Stimulated activated CD4-positive, alpha-beta T cell treated with anti-CD3 and anti-CD28 coated beads, Interleukin-15, amount 100 ng/mL, for 48 hours (primary cell): ENCODE data around the gene MED23.

Experiments used
- DNase-seq, 2 donors: peaks; one replicate each; pipeline ENCODE4 v3.0.0-alpha.2; 2020; ENCODE audit warnings: low read depth in 2 of 2

Gene MED23

DNA sequence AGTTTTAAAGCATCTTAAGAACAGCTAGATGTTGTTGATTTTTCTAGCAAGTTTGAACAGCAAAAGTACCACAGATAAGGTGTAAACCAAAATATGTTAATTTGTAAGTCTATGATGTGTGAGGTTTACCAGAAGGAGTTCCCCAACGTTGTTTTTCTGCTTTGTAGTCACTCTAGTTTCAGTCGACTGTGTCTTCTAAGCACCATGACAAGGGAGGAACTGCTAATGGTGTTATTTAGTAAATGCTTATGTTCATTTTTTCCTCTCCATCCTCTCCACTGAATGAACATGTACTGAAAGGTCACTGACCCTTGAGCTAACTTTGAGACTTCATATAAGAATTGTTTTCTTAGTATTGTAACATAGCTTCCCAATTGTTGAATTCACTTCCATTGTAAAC, 12.1 kb upstream of the MED23 start:
- no peak for DNase-seq

DNA sequence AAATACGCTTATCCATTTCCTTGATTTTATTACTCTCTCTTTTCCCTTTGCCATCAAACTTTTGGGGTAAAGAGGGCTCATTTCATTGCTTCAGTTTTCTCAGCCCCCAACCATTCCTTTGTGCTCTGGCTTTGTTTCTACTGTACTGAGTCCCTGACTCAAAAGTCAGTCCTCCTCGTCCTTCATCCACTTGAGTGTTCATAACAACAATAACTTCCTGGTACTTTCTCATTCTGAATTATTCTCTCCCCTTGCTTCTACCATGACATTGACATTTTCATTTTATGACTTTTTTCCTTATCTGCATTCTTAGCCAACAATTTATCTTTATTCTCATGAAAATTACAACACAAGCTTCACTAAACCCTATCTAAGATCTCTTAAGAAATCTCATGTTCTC, 10.0 kb upstream of the MED23 start:
- no peak for DNase-seq

DNA sequence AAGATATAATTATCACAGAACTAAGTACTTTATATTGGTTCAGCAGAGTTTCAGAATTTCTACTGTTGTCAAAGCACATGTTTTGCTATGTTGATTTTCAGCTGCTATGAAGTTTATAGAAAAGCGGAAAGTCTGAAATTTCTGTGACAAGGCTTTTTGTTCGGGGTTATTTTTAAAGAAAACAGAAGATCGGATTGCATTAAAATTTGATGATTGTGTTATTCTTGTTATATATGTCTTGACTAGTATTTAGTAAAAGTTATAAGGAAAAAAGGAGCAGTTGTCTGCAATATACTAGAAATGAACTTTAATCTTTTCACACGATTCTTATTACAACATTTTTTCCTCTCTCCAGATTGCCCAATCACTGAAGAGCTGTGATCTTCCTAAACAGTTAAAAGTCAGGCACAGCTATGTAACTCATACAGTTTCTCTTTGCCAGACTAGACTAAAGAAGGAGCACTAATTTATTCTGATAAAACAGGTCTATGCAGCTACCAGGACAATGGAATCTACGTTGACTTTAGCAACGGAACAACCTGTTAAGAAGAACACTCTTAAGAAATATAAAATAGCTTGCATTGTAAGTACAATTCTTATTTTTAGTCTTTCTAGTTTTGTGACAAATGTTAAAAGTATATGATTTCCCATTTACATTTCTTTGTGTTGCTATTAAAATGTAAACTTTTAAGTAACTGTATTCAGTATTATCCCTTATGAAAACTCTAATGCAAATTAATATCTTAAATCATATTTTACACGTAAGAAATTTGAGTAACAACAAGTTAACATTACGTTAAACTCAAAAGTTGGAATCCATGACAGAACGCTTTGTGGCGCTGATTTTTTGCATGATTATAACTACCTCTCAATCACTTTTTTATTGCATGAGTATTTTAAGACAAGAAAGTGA, 9.1 kb upstream of the MED23 start, which contains the start of gene ENPP3:
TSS of gene ENPP3 (plus strand) at position 423 of the 913 bp plus-strand sequence. CDS start at position 506, 83 bp downstream.
- no peak for DNase-seq

DNA sequence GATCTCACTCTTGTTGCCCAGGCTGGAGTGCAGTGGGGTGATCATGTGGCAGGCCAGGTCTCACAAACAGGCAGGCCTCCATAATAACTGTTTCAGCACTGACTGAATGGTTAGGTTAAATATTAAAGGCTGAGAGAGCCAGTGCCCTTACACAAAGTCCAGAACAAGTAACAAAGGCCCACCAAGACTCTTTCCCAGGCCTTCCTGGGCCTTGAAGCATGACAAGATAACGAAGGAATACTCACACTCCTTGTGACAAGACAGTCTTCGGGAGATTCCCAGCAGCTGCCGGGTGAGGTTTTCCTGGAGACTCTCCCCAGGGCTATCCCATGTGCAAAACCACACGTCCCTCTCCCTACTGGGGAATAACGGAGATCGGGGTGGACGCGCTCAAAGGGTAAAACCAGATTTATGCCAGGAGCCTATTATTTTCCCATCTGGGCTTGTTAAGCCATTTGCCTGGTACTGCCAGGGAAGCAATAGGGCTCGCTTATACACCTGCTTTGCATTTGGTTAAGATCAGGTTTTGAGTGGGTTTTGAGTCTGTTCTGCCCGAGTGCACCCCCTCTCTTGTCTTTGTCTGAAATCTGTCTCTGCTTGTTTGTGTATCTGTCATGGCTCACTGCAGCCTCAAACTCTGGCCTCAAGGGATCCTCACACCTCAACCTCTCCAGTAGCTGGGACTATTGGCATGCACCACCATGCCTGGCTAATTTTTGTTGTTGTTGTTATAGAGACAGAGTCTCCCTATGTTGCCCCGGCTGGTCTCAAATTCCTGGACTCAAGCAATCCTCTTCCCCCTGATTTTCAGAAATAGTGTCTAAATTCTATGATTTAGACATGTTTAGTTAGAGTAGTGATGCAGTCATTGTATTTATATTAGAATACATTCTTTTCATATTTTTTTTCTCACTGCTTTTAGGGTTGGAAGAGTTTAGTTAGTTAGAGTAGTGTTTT, 7.6 kb upstream of the MED23 start:
- no peak for DNase-seq

DNA sequence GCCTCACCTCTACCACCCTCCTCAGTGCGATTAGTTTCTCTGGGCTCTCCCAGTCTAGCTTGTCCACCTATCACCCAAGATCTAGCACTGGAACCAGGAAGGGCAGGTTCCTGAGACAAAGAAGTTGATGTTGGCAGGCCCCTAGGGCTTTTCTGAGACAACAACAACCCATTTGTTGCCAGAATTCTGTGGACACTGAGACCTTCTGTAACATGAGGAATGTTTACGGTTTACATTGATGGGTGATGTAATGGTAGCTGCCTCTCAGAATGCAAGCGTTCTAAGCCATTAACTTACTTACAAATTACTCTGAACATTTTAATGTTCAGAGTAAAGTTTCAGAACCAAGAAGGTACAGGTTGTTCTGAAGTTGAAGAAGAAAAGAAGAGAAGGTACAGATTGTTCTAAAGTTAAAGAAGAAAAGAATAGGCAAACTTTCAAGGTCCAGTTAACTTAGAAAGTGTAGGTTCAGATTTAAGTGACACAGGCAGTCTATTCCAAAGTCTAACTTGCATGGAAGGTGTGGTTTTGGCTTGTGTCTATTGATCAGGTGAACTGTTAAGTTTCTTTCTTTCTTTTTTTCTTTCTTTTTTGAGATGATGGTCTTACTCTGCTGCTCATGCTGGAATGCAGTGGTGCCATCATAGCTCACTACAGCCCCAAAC, 3.7 kb upstream of the MED23 start:
- no peak for DNase-seq

DNA sequence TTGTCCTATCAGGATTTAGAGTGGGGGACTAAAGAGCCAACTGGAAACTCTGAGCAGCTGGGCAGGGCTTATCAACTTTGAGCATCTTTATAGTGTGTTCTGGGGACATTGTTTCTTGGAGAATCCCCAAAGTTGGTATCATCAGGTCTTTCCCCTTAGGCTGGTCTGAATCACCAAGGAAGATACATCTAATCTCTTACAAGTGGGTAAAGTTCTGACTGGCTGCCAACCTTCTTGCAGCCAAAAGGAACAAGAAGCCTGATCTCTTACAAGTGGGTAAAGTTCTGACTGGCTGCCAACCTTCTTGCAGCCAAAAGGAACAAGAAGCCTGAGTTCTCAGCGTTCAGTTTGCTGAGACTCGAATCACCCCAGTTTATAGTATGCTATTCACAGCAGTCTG, 1.6 kb upstream of the MED23 start:
- no peak for DNase-seq

DNA sequence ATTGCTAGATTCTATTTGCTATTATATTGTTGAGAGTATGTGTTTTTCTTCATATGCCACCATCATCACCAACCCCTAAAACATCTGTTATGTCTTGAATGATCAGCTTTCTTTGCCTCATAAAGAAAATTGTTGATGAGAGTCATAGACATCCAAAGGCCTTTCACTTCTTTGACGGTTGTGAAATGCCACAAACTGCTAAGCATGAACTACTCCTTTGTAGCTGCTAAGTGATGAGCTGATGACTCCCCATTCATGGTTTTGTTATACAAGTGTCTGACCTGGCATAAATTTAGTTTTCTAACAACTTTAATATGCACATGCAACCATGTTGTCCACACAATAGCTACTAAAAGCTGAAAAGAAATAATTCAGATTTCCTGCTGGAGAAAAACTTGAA, 684 bp upstream of the MED23 start:
- no peak for DNase-seq

DNA sequence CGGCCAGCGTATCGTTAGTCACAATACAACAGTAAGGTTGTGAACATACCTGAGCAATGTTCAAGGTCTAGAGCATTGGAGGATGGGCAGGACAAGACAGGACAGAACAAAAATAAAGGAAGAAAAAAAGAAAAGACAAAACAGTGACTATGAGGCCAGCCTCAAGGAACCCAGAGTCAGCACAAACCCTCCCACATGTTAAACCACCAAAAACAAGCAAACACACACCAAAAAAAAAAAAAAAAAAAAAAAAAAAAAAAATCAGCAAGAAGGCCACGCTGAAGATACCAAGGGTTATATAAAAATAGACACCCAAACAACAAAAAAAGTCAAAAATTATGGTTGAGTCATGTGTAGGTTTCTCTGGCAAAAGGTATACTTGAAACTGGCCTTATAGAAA, 12.8 kb downstream of the MED23 start:
- no peak for DNase-seq

DNA sequence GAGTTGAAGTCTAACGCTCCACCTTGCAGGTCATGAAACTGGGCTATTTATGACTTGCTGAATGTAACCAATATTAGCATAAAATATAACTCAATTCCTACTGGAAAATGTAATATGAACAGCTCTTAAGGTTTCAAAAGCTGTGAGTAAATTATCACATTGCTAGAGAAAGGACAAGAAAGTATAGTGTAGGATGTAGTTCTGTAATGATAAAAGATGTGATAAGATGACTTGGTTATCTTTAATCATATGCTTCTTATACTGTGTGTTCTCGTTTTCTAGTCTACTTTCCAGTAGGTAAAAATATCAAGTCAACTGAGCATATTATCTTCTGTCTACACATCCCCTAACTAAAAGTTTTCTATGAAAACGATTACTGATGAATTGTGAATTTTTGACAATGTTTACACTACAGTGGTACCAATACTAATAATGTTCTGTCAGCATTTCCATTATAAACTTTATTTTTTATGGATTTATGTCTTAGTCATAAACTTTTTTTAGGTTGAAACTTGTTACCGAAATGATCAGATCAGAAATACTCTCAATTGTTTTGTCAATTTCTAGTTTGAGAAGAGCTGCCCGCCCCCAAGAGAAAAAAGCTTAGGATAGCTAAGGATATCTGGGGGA, 14.6 kb downstream of the MED23 start:
- no peak for DNase-seq

DNA sequence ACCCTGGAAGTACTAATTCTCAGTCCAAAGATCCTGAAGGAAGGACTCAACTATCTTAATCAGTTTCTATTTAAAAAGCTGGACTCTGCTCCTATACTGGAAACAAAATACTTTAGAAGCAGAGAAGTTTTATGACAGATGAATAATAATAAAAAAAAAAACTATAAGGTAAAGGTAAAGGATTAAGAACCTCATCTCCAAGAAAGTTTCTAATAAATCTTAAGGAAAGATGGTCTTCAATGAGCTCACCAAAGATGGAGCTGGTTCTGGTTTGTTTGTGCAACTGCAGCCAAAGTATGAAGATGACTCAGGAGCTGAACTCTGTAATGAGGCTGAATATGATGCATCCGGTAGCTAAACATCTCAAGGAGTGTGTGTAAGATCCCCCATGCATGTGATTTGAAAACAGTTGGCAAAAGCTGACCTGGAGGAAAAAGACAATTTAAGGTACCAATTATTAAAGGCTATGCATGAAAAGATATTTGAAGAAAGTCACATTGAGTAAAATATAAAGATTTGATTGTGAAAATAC, 25.2 kb downstream of the MED23 start:
- DNase-seq, result no peak

DNA sequence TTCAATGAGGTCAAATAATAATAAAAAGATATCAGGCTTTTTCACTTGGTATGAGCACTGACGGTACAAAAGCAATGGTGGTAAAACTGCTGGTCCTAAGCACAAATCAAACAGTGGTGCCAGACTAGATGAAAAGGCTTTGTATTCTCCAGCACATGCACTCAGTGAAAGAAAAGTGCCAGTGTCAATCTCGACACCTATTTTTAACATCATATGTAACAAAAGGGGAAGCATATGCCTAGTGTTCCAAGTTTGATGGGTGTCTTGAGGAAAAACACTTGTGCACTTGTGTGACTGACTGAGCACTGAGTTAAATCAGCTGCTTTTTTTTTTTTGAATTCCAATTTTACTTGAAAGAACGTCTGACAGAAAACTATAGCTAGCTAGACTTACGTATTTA, 27.3 kb downstream of the MED23 start:
- no peak for DNase-seq

DNA sequence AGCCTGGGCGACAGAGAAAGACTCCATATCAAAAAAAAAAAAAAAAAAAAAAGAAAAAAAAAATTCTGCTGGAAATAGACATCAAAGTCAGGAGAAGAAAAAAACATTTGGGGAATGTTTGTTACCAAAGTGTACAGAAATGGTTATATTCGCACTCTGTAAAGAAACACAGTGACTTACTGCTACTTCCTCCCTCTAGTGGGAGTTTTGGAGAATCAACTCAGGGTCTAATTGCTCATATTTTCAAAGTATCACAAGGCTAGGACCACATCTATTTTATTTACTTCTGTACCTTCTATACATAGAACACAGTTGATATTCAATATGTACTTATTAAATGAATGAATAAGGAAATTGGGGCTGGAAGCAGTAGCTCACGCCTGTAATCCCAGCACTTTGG, 30.6 kb downstream of the MED23 start:
- DNase-seq, result no peak

DNA sequence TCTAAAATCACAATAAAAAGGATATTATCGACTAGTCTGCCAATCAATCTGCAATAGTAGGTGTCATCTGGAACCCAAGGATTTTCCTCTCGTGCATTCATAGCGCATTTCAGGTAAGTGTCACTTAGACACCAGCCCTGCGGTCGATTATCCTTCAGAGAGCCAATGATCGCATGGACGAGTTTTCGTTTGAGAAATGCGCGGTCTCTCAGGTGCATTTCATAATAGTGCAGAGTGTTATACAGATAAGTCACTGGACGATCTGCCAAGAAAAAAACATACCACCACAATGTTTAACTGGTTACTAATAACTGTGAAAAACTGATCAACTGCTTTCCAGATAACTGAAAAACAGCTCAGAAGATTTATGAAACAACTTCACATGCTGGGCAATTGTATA, 34.0 kb downstream of the MED23 start:
- DNase-seq, result no peak

DNA sequence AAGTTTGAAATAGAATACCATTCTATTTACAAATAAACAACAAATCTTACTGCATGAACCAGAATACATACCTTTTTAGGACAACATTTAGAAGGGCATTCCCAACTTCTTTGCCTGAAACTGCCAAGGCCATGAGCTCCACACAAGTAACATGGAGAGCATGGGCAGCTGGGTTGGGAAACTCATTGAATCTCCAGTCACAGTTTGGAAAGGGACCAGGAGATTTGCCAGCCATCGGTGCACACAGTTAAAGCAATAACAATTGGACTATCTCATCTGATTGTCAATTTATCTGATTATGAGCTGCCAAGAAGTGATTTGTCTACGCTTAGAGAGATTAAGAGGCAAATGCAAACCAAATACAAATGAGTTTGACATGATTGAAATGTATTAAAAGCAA, 35.1 kb downstream of the MED23 start:
- DNase-seq, result no peak

DNA sequence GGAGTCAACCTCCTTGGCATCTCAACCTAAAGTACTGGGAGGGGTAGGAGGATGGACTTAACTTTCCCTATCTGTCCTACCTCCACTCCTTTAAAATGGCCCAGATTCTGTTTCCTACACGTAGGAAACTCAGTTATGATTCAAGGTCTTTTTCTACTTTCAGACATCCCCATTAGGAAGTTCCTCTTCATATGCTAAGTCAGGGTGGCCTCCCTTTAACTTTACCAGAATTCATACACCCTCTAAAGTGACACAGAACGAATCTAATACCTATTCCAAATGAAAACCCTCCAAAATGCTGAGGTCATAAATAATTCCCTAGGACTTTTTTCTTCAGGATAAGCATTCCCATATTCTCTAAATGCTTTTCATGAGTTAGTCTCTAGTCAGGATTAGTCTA, 39.4 kb downstream of the MED23 start:
- no peak for DNase-seq

DNA sequence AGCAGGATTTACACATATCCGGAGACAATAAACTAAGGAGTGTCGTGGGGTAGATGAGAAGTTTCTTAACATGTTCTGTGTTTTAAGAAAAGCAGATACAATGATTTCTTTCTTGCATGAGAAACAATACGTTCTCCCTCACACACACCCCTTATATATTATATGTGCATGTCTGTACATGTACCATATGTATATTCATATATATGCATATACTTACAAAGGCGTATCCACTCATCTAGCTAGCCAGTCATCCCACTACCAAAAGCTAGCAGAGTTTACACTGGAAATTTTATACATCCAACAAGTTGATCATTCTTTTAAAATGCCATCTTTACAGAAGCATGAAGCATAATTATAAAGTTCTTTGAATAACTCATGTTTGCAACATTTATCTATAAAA, 40.1 kb downstream of the MED23 start:
- DNase-seq, result no peak

DNA sequence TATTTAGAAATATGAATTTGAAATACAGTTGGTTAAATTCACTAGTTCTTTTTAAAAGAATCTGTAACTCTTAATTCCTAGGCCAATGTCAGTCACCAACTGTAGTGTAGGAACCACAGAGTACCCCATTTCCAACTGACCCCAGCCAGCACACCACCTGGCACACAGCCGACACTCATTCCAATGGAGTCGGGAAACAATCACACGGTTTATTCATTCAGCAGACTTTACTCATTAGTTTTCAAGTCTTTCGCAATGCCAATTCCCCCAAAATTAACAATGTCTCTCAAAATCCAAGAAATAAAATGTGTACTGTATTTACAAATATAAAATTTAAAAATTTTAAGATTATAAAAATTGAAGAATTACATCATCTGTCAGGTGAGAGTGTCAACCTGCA, 41.5 kb downstream of the MED23 start:
- DNase-seq, result no peak

DNA sequence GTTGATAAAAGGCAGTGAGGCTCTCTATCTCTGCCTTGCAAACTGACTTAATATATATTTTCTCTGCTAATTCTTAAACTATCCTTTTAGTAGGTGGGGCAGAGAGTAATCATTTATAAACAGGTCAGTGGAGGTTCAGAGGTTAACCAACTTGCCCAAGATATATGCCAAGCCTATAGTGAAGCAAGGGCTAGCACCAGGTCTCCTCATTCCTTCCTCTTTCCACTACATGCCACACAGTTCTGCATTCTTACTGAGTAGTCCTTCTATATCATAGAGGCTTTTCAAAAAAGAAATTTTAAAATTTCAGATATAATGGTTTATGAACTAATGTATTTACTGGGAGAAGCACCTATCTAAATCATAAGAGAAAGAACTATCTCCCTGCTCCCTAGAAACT, 46.5 kb downstream of the MED23 start:
- DNase-seq, result no peak

DNA sequence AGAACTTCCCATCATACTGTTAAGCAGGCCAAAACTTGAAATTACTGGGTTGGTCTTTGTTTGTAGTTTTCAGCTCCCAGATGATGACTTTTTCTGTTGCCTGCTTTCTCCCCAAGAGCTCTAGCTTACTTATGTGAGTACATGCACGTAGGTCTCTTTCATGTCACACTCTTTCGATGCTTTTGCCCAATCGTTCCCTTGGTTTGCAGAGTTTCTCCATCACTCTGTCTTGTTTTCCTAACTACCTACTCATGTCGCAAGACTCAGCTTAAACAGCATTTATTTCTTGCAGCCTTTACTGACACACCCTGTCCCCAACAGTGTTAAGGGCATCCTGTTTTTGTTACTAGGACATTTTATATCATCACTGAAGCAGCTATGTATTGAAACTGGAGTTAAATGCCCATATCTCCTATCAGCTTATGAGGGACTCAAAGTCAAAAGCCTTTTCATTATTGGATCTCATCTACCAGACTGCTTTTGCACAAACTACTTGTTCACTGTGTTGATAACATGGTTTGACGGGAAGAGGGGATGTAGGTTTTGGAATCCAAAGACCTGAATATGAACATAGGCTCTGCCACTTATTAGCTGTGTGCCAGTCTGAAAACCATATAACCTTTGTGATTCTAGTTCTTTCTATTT, 52.1 kb downstream of the MED23 start:
- no peak for DNase-seq

DNA sequence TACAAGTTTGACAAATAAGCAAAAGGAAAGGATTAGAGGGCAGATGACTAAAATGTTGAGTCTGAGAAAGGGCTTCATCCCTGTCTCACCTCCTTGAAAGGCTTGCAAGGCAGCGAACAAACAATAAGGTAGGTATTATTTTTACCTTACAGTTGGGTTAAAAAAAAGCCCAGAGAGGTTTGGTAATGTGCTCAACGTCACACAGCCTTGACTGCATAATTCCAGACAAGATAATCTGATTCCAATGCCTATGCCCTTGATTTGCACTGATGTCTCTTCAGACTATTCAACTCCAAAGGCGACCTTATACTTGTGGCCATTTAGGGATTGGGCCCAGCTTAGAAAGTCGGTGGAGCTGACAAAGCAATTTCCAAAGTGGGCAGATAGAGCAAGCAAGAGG, 53.4 kb downstream of the MED23 start:
- no peak for DNase-seq

DNA sequence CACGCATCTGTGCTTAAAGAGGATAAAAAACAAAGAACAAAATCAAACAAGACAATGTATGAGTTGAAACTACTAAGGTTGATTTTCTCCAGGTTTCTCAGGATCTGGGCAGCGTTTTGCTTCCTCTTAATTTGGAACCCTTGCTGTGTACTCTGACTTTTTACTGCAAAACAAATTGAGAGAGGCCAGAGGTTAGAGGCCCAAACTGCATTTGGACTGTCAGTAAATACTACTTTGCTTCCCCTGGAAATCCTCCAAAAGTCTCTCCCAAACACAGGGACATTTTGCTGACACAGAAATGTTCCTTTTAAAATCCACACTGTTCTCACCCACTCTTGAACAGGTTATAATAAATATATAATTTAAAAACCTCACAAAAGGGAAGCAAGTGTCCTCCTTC, 53.9 kb downstream of the MED23 start:
- no peak for DNase-seq
